H9 (cell line): ENCODE measurements around the gene DOCK10. TPM values are rescaled to one million over a fixed set of nuclear protein-coding genes. Genes with fewer than 3 reads are reported as not detected.

Experiments
- DNase-seq: peaks from one replicate; pipeline ENCODE4 v3.0.0-alpha.2; 2017
- H2AFZ ChIP-seq: one replicate; pipeline ENCODE4 v1.6.1; 2013; ENCODE audit warnings: mild to moderate bottlenecking, low read length, control low read depth, moderate library complexity
- H2AK5ac ChIP-seq: 2 replicates; pipeline ENCODE4 v1.6.1; 2013; ENCODE audit warnings: low read length, control low read depth, mixed read lengths; ENCODE audit not compliant: insufficient read length
- H2BK120ac ChIP-seq: one replicate; pipeline ENCODE4 v1.6.1; 2013; ENCODE audit warnings: low read depth, mild to moderate bottlenecking, low read length, control low read depth, inconsistent platforms; ENCODE audit not compliant: poor library complexity, severe bottlenecking
- H2BK12ac ChIP-seq: 2 replicates; pipeline ENCODE4 v1.6.1; 2013; ENCODE audit warnings: low read length, control low read depth, mixed read lengths, low read depth; ENCODE audit not compliant: insufficient read length
- H2BK15ac ChIP-seq: 2 replicates; pipeline ENCODE4 v1.6.1; 2013; ENCODE audit warnings: low read depth, low read length, control low read depth
- H2BK20ac ChIP-seq: one replicate; pipeline ENCODE4 v1.6.1; 2013; ENCODE audit warnings: low read depth, mild to moderate bottlenecking, low read length, control low read depth, inconsistent platforms; ENCODE audit not compliant: poor library complexity, severe bottlenecking
- H2BK5ac ChIP-seq: 2 replicates; pipeline ENCODE4 v1.6.1; 2013; ENCODE audit warnings: low read length, control low read depth, mixed read lengths; ENCODE audit not compliant: insufficient read length
- H3K14ac ChIP-seq: 2 replicates; pipeline ENCODE4 v1.6.1; 2013; ENCODE audit warnings: low read length, control low read depth; ENCODE audit not compliant: insufficient read depth
- H3K18ac ChIP-seq: 2 replicates; pipeline ENCODE4 v1.6.1; 2013; ENCODE audit warnings: low read depth, mild to moderate bottlenecking, mixed read lengths, low read length, control low read depth; ENCODE audit not compliant: insufficient read length
- H3K23ac ChIP-seq: 2 replicates; pipeline ENCODE4 v1.6.1; 2013; ENCODE audit warnings: low read length, control low read depth, mixed read lengths, low read depth; ENCODE audit not compliant: insufficient read length
- H3K23me2 ChIP-seq: 2 replicates; pipeline ENCODE4 v1.6.1; 2013; ENCODE audit warnings: low read depth, mild to moderate bottlenecking, mixed read lengths, low read length, control low read depth; ENCODE audit not compliant: insufficient read length, poor library complexity, severe bottlenecking
- H3K27ac ChIP-seq: 2 replicates; pipeline ENCODE4 v1.5.1; 2013; ENCODE audit warnings: low read length, control low read depth, mixed read lengths, low read depth; ENCODE audit not compliant: insufficient read length
- H3K27me3 ChIP-seq: 2 replicates; pipeline ENCODE4 v1.6.1; 2013; ENCODE audit warnings: low read length, control low read depth, inconsistent platforms; ENCODE audit not compliant: insufficient read depth
- H3K4ac ChIP-seq: 2 replicates; pipeline ENCODE4 v1.6.1; 2013; ENCODE audit warnings: low read depth, mild to moderate bottlenecking, control low read depth, inconsistent platforms, low read length, moderate library complexity
- H3K4me1 ChIP-seq: 2 replicates; pipeline ENCODE4 v1.6.1; 2013; ENCODE audit warnings: low read length, control low read depth, inconsistent platforms; ENCODE audit not compliant: insufficient read depth
- H3K4me2 ChIP-seq: 2 replicates; pipeline ENCODE4 v1.6.1; 2013; ENCODE audit warnings: low read length, control low read depth, mixed read lengths; ENCODE audit not compliant: insufficient read length, insufficient read depth
- H3K56ac ChIP-seq: 2 replicates; pipeline ENCODE4 v1.6.1; 2013; ENCODE audit warnings: low read depth, mild to moderate bottlenecking, mixed read lengths, low read length, control low read depth; ENCODE audit not compliant: insufficient read length
- H3K79me1 ChIP-seq: 2 replicates; pipeline ENCODE4 v1.6.1; 2013; ENCODE audit warnings: low read depth, mild to moderate bottlenecking, moderate library complexity, low read length, control low read depth, inconsistent platforms; ENCODE audit not compliant: insufficient read depth, poor library complexity, severe bottlenecking
- H3K79me2 ChIP-seq: 2 replicates; pipeline ENCODE4 v1.6.1; 2013; ENCODE audit warnings: low read length, control low read depth, inconsistent platforms; ENCODE audit not compliant: insufficient read depth
- H3K9ac ChIP-seq: 2 replicates; pipeline ENCODE4 v1.6.1; 2013; ENCODE audit warnings: low read length, control low read depth, mixed read lengths; ENCODE audit not compliant: insufficient read length; ENCODE audit errors: extremely low read depth
- H3K9me3 ChIP-seq: one replicate; pipeline ENCODE4 v1.6.1; 2013; ENCODE audit warnings: low read depth, low read length, inconsistent platforms; ENCODE audit not compliant: control insufficient read depth
- H3T11ph ChIP-seq: one replicate; pipeline ENCODE4 v1.6.1; 2013; ENCODE audit warnings: mild to moderate bottlenecking, low read length, control low read depth, inconsistent platforms
- H4K20me1 ChIP-seq: one replicate; pipeline ENCODE4 v1.6.1; 2013; ENCODE audit not compliant: control insufficient read depth, insufficient read length, insufficient read depth
- H4K5ac ChIP-seq: 2 replicates; pipeline ENCODE4 v1.6.1; 2013; ENCODE audit warnings: low read depth, mild to moderate bottlenecking, mixed read lengths, low read length, control low read depth; ENCODE audit not compliant: insufficient read length
- H4K8ac ChIP-seq: replicated peaks from 2 replicates; pipeline ENCODE4 v1.6.1; 2013; ENCODE audit warnings: low read length, control low read depth, mixed read lengths, low read depth; ENCODE audit not compliant: insufficient read length
- H4K91ac ChIP-seq: 2 replicates; pipeline ENCODE4 v1.6.1; 2013; ENCODE audit warnings: low read depth, mild to moderate bottlenecking, moderate library complexity, mixed read lengths, low read length, control low read depth; ENCODE audit not compliant: insufficient read length
- H3K27ac Mint-ChIP-seq, 3 experiments: 2 replicates in 2 of 3; 3 replicates in 1 of 3; pipeline ENCODE4 v1.8.0; 2020 to 2021; ENCODE audit warnings: mixed read lengths in 3 of 3, mild to moderate bottlenecking in 1 of 3, moderate library complexity in 1 of 3
- H3K27me3 Mint-ChIP-seq: 2 replicates; pipeline ENCODE4 v1.8.0; 2021; ENCODE audit warnings: low read depth, mild to moderate bottlenecking, moderate library complexity, mixed read lengths
- H3K36me3 Mint-ChIP-seq, 3 experiments: 2 replicates in 2 of 3; 3 replicates in 1 of 3; pipeline ENCODE4 v1.8.0; 2020 to 2021; ENCODE audit warnings: low read depth in 3 of 3, mixed read lengths in 3 of 3; ENCODE audit not compliant: insufficient read depth in 1 of 3
- H3K4me1 Mint-ChIP-seq, 2 experiments: 2 replicates each; pipeline ENCODE4 v1.8.0; 2020; ENCODE audit warnings: mixed read lengths in 2 of 2
- H3K4me3 Mint-ChIP-seq, 2 experiments: 2 replicates in 1 of 2; 3 replicates in 1 of 2; pipeline ENCODE4 v1.8.0; 2020 to 2021; ENCODE audit warnings: mild to moderate bottlenecking in 2 of 2, mixed read lengths in 2 of 2, moderate library complexity in 1 of 2
- H3K9me3 Mint-ChIP-seq, 2 experiments: 2 replicates in 1 of 2; 3 replicates in 1 of 2; pipeline ENCODE4 v1.8.0; 2020; ENCODE audit warnings: mild to moderate bottlenecking in 2 of 2, mixed read lengths in 2 of 2, moderate library complexity in 1 of 2
- WGBS: extraction: QIAGEN DNeasy Blood & Tissue Kit; methylation state at CpG from one replicate; pipeline ENCODE4 v1.1.7; 2013; ENCODE audit warnings: missing lambda C conversion rate, low lambda C conversion rate, mixed read lengths; ENCODE audit not compliant: insufficient read length; ENCODE audit errors: extremely low coverage; 5-methylcytosine and 5-hydroxymethylcytosine counted together
- total RNA-seq: library from RNA; stranded (reverse); gene quantifications from 2 replicates; pipeline ENCODE4 v1.2.1, GENCODE V29; 2021
- TF ChIP-seq, protein P1 (sequence below): fragments of 200-600 bp; sonication (generic); conservative IDR thresholded peaks from 3 replicates; pipeline ENCODE4 v1.8.0; 2021; ENCODE audit warnings: antibody characterized with exemption, mild to moderate bottlenecking

Gene DOCK10
- total RNA-seq, 1 experiment from 2014 or later: 0.79 TPM

- Histone ChIP-seq H3T11ph (no peak overlapping the region), H3K56ac (no peak overlapping the region), H2AK5ac (no peak overlapping the region), H4K91ac (no peak overlapping the region), H2BK5ac (no peak overlapping the region), H2AFZ (no peak overlapping the region), H2BK120ac (no peak overlapping the region), H3K9me3 (no peaks in the 10 kb centered on the region), H3K23me2 (no peaks in the 10 kb centered on the region), H3K18ac (no peak overlapping the region), H3K9ac (no peak overlapping the region), H4K8ac (no peak overlapping the region), H2BK20ac (no peak overlapping the region), H3K27me3 (no peaks in the 10 kb centered on the region), H3K79me1 (no peaks in the 10 kb centered on the region), H3K14ac (no peak overlapping the region), H3K4me1 (no peaks in the 10 kb centered on the region), H3K27ac (no peak overlapping the region), H3K79me2 (no peaks in the 10 kb centered on the region), H3K4ac (no peak overlapping the region), H2BK15ac (no peak overlapping the region), H2BK12ac (no peak overlapping the region), H3K4me2 (no peak overlapping the region), H3K23ac (no peak overlapping the region), H4K5ac (no peak overlapping the region), H4K20me1 (no peaks in the 10 kb centered on the region)
- TF ChIP-seq, protein P1, sequence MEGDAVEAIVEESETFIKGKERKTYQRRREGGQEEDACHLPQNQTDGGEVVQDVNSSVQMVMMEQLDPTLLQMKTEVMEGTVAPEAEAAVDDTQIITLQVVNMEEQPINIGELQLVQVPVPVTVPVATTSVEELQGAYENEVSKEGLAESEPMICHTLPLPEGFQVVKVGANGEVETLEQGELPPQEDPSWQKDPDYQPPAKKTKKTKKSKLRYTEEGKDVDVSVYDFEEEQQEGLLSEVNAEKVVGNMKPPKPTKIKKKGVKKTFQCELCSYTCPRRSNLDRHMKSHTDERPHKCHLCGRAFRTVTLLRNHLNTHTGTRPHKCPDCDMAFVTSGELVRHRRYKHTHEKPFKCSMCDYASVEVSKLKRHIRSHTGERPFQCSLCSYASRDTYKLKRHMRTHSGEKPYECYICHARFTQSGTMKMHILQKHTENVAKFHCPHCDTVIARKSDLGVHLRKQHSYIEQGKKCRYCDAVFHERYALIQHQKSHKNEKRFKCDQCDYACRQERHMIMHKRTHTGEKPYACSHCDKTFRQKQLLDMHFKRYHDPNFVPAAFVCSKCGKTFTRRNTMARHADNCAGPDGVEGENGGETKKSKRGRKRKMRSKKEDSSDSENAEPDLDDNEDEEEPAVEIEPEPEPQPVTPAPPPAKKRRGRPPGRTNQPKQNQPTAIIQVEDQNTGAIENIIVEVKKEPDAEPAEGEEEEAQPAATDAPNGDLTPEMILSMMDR: no peak
- no peaks in the 10 kb centered on the region; the same call in 1 of the 2 replicates for H3K27me3 Mint-ChIP-seq
- H3K36me3 Mint-ChIP-seq: no peaks in the 10 kb centered on the region
- H3K4me1 Mint-ChIP-seq: peaks cover 3 to 4% of the 10 kb centered on the region in 2 experiments; a peak in 2 of 4 replicates
- H3K9me3 Mint-ChIP-seq: no peaks in the 10 kb centered on the region
- no peak for DNase-seq
- no peak overlapping the region for H3K4me3 Mint-ChIP-seq
- H3K27ac Mint-ChIP-seq: no peak overlapping the region
- no CpG with 5 or more reads among the region's 4 CpGs for WGBS
These were observed 72.5 kb downstream of the DOCK10 start for GRCh38 chr2:224969633-224970260.
